Activated CD4-positive, CD25-positive, alpha-beta regulatory T cell treated with anti-CD3 and anti-CD28 coated beads, Interleukin-2, amount 50 U/mL, for 24 hours (primary cell): Measurements from ENCODE around the gene METTL24.

Experiments
- ATAC-seq, 2 donors: fragments of 150-1000 bp; cut with Tn5 transposase; one replicate each; pipeline ENCODE4 v1.10.0; 2021; ENCODE audit warnings: mild to moderate bottlenecking in 1 of 2, moderate library complexity in 1 of 2

Gene METTL24

DNA sequence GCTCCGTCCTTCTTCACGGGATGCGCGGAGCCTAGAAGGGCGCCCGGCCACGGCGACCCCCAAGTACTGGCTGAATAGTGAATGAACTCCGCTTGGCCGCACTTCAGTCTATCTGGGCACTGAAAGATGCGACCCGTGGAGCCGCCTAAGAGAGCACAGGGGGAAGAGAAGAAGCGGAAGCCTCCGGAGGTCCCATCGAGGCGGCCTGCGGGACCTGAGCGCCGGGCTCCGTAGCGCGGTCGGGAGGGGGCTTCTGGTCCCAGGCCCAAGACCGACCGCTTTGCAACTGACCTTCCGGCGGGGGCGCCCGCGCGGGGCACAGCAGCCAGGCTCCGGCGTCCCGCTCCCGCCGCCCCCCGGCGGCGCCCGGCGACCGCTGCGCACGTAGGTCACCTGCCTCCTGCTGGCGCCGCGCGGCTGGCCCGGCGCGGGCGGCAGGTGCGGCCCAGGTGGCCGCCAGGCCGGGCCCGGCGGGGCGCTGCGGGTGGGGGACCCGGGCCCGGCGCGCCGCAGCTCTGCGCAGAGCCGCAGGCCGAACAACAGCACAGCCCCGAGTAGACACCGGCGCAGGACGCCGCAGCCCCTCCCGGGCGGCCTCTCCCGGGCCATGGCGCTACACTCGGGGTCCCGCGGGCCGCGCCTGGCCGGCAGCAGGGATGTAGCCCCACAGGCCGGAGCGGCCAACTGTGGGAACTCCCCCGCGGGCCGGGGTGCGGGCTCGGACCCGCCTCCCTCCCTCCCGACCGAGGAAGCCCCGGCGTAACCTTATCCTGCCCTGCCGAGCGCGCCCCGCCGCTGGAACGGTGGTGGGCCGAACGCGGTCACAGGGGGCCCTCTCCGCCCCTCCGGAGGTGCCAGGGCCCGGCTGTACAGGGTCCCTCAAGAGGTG, at the start of gene METTL24:
METTL24 (minus strand) TSS at position 686 of the 889 bp plus-strand sequence; CDS start at position 609, 77 bp downstream.
- no peak for ATAC-seq

- no peak for ATAC-seq
Observed at GRCh38 chr6:110404607-110405006, 46.5 kb upstream of the METTL24 start.

DNA sequence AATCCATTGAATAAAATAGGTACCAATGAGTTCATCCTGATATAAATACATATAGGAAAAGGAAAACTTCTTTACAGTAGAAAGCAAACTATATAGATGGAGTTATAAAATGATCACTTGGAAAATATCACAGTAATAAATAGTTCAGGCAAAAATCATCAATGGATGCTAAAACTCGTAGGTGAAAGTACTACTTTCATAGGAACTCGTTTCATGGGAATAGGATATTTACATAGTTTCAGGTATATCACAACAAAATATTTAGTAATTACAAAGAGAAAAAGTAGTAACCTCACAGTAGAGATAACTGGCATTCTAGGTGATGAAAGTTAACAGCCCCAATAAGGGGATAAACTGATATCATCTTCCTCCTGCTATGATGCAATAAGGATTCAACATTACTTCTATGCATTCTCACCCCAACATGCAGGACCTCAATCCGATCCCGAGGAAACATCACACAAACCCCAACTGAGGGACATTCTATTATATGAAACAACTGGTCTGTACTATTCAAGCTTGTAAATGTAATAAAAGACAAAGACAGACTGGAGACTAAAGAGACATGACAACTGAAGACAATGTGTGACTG, 43.5 kb upstream of the METTL24 start:
- no peak for ATAC-seq

- no peak for ATAC-seq
Observed at GRCh38 chr6:110400208-110400607, 42.1 kb upstream of the METTL24 start.

DNA sequence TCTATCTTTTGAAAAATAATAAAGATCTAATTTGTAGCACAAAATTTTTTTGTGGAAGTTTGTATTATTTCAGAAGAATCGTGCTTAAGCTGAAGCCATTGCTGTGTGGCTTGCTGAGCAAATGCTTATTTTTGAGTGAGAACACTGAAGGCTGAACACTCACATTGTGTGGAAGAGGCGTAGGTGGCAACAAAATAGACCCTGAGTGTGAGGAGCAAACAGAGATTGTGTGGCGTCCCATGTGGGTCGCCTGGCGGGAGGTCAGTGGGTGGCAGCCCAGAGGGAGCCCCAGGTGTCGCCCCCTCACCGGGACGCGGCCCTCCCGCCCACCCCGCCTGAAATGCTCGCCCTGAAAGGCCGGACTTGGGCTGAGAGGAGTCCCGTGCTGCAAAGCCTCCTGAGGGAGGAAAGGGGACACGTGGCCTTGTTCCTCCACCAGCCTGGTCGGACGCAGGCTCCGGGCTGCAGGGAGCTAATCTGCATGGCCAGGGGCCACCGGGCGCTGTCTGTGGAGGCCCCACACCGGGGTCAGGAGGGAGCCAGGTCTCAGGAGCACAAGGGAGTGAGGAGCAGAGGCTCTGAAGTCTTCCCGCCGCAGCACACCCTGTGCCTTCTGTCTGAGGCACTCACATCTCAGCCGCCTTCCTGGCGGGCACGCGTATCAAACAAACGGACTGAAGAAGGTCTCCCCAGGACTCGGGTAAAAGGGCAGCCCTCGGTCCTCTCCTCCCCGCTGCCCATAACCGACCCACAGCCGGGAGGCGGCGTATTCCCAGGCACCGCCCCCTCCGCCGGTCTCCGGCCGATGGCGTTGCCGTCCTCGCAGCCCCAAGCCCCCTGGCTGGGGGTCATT, 41.3 kb upstream of the METTL24 start:
- ATAC-seq = no peak

DNA sequence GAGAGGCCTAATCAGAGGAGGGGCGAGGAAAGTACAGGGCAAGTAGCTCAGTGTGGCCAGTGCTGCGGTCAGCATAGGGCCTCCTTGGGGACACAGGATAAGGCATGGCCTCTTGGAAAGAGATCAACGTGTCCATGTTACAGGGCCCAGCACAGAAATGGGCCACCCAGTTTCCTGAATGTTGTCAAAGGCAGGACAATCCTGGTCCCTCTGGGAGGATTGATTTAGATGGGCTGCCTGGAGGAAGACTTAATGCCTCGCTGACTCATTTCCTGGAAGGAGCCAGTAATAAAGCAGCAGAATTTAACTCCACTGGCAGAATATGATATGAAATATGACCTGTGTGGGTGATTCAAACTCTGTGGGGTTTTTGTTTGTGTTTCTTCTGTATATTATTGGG, 40.6 kb upstream of the METTL24 start:
- no peak for ATAC-seq

GRCh38 chr6:110395221-110395620, 37.1 kb upstream of the METTL24 start:
- no peak for ATAC-seq

DNA sequence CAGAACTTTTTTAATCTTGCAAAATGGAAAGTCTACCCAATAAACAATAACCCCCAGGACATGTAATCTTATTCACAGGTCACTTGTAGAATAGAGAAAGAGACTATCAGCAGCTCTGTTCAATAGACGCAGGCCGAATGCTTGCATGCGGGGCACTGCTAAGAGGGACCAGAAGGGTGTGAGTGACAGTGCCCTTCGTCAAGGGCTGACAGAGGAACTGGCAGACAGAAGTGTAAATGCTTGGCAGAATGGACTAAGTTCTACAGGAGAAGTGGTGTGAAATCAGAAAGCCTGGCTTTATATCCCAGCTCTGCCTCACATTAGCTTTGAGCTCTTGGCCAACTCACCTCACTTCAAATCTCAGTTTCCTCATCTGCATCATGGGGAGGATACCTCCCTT, 36.3 kb upstream of the METTL24 start:
- no peak for ATAC-seq

- ATAC-seq = no peak
Observed at GRCh38 chr6:110392727-110393126, 34.6 kb upstream of the METTL24 start.

- ATAC-seq = no peak
Observed at GRCh38 chr6:110390404-110390803, 32.3 kb upstream of the METTL24 start.

DNA sequence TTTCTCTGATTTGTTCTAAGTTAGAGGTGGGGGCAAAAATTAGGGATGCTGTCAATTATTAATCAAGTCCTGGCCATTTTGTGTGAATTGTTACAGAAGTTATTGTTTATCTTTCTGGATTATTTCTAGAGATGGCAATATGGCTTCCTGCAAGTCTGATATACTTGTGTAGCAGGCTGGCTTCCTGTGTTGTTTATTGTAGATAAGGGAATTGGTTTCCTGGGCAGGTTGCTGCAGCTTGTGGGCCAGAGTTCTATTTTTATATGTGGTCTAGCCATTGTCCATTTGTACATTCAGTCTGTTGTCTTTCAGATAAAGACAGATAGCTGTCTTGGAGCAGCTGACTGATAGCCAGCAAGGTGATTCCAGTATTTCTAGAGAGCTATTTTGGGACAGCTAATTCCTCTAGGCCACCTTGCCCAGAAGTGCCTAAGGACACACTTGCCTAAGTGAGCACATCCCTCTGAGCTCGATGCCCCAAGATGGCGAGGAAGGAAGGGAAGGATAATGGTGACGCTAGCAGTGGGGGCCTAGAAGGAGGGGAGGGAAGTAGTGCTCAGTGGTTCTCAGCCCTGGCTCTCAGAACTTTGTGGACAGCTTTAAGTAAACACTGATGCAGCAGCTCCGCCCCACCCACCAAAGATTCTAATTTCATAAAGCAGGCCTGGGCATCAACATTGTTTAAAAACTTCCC, 31.7 kb upstream of the METTL24 start:
- ATAC-seq = no peak

DNA sequence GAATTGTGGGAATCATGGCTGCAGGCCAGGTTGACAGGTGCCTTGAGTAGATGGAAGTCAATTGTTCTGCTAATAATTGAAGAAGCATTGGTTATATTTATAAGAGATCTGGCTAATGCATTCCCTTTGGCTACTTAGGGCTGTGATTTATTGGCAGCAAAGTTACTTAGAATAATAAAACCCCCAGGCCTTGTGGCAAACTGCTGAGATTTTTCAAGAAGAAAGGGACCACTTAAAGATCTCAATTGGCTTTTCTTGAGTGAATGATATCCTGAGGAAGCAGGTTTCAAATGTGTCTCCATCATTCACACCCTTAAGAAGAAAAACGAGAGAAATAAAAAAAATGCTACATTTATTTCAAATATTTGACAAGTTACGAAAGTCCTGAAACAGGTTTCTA, 29.8 kb upstream of the METTL24 start:
- no peak for ATAC-seq

DNA sequence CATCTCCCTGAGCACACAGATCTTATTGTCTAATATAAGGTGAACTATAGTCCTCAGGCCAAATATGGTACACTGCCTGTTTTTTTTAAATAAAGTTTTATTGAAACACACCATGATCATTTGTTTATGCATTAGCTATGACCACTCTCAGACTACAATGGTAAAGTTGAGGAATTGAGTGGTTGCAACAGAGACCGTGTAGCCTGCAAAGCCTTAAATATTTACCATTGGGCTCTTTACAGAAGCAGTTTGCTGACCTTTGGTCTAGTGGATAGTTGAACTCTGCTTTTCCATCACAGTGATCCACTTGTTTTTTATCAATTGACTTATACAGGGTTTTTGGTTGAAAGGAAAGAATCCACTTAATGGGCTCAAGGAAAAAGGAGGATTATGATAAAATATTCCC, 27.3 kb upstream of the METTL24 start:
- no peak for ATAC-seq

- ATAC-seq = no peak
Observed at GRCh38 chr6:110378552-110378951, 20.4 kb upstream of the METTL24 start.

- ATAC-seq = no peak
Observed at GRCh38 chr6:110369066-110369465, 10.9 kb upstream of the METTL24 start.

DNA sequence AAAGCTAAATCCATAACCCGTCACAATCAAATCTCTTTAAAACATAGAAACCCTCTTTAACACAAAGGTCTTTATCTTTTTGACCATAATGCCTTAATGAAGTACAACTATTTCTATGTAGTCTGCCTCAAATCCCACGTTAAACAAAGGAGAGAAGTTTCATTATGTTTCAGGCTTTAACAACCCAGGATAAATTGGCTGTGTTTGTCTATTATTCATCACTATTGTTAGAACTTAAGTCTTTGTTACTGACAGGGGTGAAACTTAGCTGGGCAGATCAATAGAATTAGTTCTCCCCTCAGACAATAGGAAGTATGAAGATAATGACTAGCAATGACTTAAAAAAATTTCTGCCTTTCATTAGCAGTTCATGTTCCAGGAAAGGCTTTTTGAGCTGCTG, 10.1 kb upstream of the METTL24 start:
- no peak for ATAC-seq

GRCh38 chr6:110367825-110368224, 9.7 kb upstream of the METTL24 start:
- ATAC-seq = no peak

GRCh38 chr6:110366975-110367374, 8.8 kb upstream of the METTL24 start:
- no peak for ATAC-seq

DNA sequence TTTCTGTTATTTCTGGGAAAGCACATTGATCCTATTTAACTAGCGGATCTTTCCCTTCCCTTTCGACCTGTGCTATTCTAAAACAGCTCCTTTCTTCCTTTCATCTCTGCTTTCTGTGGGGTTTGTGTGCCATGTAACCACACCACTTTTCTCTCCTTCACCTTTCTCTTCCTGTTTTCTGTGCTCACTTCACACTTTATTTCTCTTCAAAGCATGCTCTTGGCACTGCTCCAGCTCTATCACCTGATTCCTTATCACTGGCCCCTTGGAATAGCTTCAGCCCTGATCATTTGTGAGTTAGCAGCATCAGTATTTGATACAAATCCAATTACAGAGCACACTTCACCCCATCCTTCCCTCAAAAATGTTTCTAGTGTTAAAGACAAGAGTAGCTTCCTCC, 8.1 kb upstream of the METTL24 start:
- ATAC-seq = no peak

DNA sequence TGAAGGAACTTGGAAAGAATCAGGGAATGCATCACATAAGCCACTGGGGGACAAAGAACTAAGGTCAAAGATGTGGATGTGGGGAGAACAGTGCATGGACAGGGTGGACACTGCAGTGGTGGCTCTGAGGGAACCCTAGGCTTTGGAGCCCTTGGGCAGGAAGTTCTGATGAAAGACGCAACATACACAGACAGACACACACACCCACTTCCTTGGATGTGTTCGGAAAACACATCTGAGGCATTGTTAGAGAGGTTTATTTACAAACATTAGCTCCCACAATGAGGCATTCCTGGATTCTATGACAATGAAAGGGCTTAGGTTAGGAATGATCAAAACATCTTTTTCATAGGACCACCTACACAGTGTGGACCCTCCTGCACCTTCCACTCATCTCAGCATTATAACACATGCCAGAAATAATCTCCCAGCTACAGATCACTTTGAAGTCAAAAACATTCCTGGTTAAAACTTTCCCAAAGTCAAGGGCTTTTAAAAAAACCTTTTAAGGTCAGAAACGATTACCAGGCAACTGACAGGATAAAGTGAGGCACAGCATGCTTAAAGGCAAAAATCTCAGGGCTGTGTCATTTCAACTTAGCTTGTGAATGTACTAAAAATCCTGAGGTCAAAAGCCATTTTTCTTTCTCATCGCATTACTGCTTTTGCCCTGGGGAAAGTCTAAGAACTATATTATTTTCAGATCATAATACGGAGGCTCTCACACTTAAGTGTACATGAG, 6.4 kb upstream of the METTL24 start:
- ATAC-seq = no peak

DNA sequence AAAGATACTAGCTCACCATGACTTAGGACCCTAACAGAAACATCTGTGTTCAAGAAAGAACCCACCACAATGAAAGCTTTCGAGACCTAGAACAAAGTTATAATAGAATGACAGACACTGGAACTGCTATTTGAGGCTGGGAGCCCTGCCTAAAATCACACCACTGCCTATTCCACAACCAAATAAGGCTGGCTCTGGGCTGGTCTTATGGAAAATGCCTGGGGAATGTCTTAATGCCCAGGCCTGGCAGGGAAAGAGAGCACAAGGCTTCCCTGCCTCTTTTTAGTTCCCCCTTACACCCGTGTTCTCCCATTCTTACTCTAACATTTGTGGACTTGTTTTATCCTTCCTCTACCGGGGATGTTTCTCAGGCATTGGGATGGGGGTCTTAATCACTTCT, 5.6 kb upstream of the METTL24 start:
- ATAC-seq = no peak

- no peak for ATAC-seq
Observed at GRCh38 chr6:110360676-110361075, 2.5 kb upstream of the METTL24 start.
